ENCODE results near the gene GAL.

DNA sequence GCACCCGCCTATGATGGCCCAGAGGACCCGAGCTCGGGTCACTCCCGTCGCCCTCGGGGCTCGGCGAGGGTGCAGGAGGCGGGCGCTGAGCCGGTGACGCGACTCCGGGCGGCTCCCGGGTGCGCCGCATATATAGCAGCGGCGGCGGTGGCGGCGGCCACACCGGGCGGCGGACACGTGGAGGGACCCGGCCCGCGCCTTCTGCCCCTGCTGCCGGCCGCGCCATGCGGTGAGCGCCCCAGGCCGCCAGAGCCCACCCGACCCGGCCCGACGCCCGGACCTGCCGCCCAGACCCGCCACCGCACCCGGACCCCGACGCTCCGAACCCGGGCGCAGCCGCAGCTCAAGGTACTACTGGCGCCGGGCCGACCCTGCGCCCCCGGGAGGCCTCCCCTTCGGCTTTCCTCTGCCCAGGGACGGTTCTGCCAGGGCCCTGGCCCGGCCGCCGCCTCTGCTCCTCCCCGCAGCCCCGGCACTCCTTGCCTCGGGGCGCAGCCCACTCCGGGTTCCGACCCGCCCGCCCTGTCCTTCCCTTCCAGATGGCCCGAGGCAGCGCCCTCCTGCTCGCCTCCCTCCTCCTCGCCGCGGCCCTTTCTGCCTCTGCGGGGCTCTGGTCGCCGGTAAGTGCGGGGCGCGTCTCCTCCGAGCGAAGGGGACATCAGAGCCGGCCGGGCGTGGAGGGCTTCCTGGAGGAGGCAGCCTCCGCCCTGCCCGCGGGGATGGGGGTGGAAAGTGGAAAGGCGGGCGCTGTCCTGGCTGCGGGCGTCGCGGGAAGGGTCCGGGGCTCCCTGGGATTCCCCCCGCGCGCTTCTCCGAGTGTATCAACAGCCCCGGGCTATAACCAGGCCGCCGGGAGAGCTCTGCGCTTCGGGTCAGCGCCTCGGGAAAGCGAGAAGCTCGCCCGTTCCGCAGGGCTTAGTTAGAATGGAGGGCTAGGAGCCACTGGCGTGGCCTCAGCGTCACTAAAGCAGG, at the start of gene GAL:
- no peak for TF ChIP-seq POLR2A (IDR thresholded peaks at IDR 0.05)
- TF ChIP-seq, protein P1, sequence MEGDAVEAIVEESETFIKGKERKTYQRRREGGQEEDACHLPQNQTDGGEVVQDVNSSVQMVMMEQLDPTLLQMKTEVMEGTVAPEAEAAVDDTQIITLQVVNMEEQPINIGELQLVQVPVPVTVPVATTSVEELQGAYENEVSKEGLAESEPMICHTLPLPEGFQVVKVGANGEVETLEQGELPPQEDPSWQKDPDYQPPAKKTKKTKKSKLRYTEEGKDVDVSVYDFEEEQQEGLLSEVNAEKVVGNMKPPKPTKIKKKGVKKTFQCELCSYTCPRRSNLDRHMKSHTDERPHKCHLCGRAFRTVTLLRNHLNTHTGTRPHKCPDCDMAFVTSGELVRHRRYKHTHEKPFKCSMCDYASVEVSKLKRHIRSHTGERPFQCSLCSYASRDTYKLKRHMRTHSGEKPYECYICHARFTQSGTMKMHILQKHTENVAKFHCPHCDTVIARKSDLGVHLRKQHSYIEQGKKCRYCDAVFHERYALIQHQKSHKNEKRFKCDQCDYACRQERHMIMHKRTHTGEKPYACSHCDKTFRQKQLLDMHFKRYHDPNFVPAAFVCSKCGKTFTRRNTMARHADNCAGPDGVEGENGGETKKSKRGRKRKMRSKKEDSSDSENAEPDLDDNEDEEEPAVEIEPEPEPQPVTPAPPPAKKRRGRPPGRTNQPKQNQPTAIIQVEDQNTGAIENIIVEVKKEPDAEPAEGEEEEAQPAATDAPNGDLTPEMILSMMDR (IDR thresholded peaks at IDR 0.05), result no peak

All from Peyer's patch (tissue), 4 donors.